ENCODE measurements around the gene PPP1CC. TPM values are rescaled to one million over a fixed set of nuclear protein-coding genes. Genes with fewer than 3 reads are reported as not detected.

The PPP1CC gene
- total and polyA plus RNA-seq, 9 donors, result 94.4 to 158 (median 126) TPM

- WGBS, 3 donors, result 25 to 27% (median 26%) methylated on average over 7 of the region's 7 CpGs
- no peak overlapping the region for H3K4me3 ChIP-seq
- TF ChIP-seq POLR2A (IDR thresholded peaks at IDR 0.05), result no peak
- TF ChIP-seq, protein P1, sequence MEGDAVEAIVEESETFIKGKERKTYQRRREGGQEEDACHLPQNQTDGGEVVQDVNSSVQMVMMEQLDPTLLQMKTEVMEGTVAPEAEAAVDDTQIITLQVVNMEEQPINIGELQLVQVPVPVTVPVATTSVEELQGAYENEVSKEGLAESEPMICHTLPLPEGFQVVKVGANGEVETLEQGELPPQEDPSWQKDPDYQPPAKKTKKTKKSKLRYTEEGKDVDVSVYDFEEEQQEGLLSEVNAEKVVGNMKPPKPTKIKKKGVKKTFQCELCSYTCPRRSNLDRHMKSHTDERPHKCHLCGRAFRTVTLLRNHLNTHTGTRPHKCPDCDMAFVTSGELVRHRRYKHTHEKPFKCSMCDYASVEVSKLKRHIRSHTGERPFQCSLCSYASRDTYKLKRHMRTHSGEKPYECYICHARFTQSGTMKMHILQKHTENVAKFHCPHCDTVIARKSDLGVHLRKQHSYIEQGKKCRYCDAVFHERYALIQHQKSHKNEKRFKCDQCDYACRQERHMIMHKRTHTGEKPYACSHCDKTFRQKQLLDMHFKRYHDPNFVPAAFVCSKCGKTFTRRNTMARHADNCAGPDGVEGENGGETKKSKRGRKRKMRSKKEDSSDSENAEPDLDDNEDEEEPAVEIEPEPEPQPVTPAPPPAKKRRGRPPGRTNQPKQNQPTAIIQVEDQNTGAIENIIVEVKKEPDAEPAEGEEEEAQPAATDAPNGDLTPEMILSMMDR (IDR thresholded peaks at IDR 0.05), result no peak
- no peak for TF ChIP-seq EP300 (IDR thresholded peaks at IDR 0.05)
- no peaks in the 10 kb centered on the region for H3K36me3 ChIP-seq
- no peak overlapping the region for H3K27ac ChIP-seq
- no peaks in the 10 kb centered on the region for H3K4me1 ChIP-seq (ENCODE audit: insufficient read depth)
- no peaks in the 10 kb centered on the region for H3K9me3 ChIP-seq
- intact Hi-C loops (cut with DNase I), result loop anchor here in 1 of 4 donors (10.0 kb wide), 1 partner anchor 436 kb away; no protein-coding TSS in a partner anchor
- no peak for DNase-seq
- no peaks in the 10 kb centered on the region for H3K27me3 ChIP-seq
Observed at GRCh38 chr12:110778833-110779577, 36.3 kb upstream of the PPP1CC start.

DNA sequence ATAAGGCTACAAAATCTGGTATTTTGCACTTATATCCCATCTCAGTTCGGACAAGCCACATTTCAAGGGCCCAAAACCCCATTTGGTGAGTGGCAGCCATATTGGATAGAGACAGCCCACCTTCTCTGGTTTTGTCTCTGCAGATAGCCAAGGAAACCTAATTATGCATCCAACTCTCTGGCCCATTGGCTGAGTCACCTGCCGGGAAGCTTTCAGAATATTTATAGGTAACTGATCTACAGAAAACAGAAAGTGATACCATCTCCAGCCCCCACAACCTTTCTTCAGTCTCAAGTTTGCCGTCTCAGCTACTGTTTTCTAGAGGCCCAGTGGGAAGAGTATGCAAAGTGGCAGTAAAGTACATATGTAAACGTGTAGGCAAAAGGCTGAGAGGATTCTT is 33.7 kb upstream of the PPP1CC start:
- intact Hi-C loops (cut with DNase I), result loop anchor here in 1 of 4 donors (10.0 kb wide), 1 partner anchor 438 kb away; no protein-coding TSS in a partner anchor

DNA sequence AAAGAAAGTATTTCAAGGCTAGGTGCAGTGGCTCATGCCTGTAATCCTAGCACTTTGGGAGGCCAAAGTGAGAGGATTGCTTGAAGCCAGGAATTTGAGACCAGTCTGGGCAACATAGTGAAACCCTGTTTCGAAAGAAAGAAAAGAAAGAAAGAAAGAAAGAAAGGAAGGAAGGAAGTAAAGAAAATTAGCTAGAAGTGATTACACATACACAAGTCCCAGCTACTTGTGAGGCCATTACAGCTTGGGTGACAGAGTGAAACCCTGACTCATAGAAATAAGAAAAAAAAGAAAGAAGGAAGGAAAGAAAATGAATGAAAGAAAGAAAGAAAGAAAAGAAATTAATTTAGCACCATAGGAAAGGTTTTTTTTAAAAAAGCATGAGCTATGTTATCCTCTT is 33.3 kb upstream of the PPP1CC start:
- WGBS, 3 donors, result 86 to 97% (median 91%) methylated on average over 1 of the region's 1 CpG

More for the DNA sequence above, 33.7 kb upstream of the PPP1CC start:
- DNase-seq, result no peak
- no peaks in the 10 kb centered on the region for H3K4me1 ChIP-seq (ENCODE audit: insufficient read depth)
- WGBS, 3 donors, result 88 to 91% (median 89%) methylated on average over 4 of the region's 4 CpGs
- no peak overlapping the region for H3K4me3 ChIP-seq
- no peaks in the 10 kb centered on the region for H3K27me3 ChIP-seq
- TF ChIP-seq EP300 (IDR thresholded peaks at IDR 0.05) (no peak), POLR2A (IDR thresholded peaks at IDR 0.05) (no peak)
- TF ChIP-seq, protein P1 (IDR thresholded peaks at IDR 0.05), result no peak
- H3K36me3 ChIP-seq, result no peaks in the 10 kb centered on the region
- H3K9me3 ChIP-seq, result no peaks in the 10 kb centered on the region
- H3K27ac ChIP-seq, result no peak overlapping the region

DNA sequence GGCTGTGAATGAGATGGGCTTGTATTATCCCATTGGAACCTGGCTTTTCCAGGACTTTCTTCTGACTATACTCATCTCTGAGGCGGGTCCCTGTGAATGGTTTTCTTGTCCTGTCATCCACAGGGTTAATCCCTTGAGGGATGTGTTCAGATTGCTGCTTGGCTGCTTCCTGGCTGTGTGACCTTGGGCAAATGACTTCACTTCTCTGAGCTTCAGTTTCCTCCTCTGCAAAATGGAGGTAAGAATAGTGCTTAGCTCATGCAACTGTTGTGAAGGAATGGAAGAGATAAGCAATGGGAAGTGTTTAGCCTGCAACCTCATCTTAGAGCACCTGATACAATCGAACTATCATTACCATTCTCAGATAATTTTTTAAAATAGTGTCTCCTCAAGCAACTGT is 32.1 kb upstream of the PPP1CC start:
- intact Hi-C loops (cut with DNase I), result loop anchor here in 1 of 4 donors (10.0 kb wide), 1 partner anchor 440 kb away; no protein-coding TSS in a partner anchor
- no peaks in the 10 kb centered on the region for H3K9me3 ChIP-seq
- no peaks in the 10 kb centered on the region for H3K27me3 ChIP-seq
- no peak overlapping the region for H3K4me3 ChIP-seq
- DNase-seq, result no peak
- no peaks in the 10 kb centered on the region for H3K4me1 ChIP-seq (ENCODE audit: insufficient read depth)
- TF ChIP-seq, protein P1 (IDR thresholded peaks at IDR 0.05), result no peak
- TF ChIP-seq POLR2A (IDR thresholded peaks at IDR 0.05) (no peak), EP300 (IDR thresholded peaks at IDR 0.05) (no peak)
- H3K36me3 ChIP-seq, result no peaks in the 10 kb centered on the region
- 54 to 69% (median 67%) methylated on average over 2 of the region's 2 CpGs for WGBS, 3 donors
- no peak overlapping the region for H3K27ac ChIP-seq

More for the DNA sequence above, 33.3 kb upstream of the PPP1CC start:
- Histone ChIP-seq H3K4me1 (ENCODE audit: insufficient read depth) (no peaks in the 10 kb centered on the region), H3K9me3 (no peaks in the 10 kb centered on the region), H3K4me3 (no peak overlapping the region), H3K36me3 (no peaks in the 10 kb centered on the region), H3K27me3 (no peaks in the 10 kb centered on the region), H3K27ac (no peak overlapping the region)
- intact Hi-C loops (cut with DNase I), result loop anchor here in 1 of 4 donors (10.0 kb wide), 1 partner anchor 439 kb away; no protein-coding TSS in a partner anchor
- TF ChIP-seq EP300 (IDR thresholded peaks at IDR 0.05), result no peak
- TF ChIP-seq, protein P1 (IDR thresholded peaks at IDR 0.05), result no peak
- TF ChIP-seq POLR2A (IDR thresholded peaks at IDR 0.05), result no peak
- no peak for DNase-seq

Data from ovary (tissue), 9 donors.